CD14-positive monocyte (primary cell): ENCODE data around the gene LTB4R2. TPM values are rescaled to one million over a fixed set of nuclear protein-coding genes. Genes with fewer than 3 reads are reported as not detected.

ENCODE experiments used
- DNase-seq, 3 donors: peaks; one replicate each; pipeline ENCODE4 v3.0.0-alpha.2; 2011 to 2022
- H2AFZ ChIP-seq: 2 replicates; pipeline ENCODE4 v1.6.0; 2012; ENCODE audit warnings: mild to moderate bottlenecking, low read depth, low read length, inconsistent platforms; ENCODE audit not compliant: insufficient read depth, poor library complexity, severe bottlenecking
- H3K27ac ChIP-seq, 2 donors: 1 replicate in 1 of 2; 2 replicates in 1 of 2; pipeline ENCODE4 v1.5.1; 2012 to 2013; ENCODE audit warnings: low read length in 2 of 2, control low read depth in 1 of 2, inconsistent platforms in 1 of 2, low read depth in 1 of 2, mild to moderate bottlenecking in 1 of 2
- H3K27me3 ChIP-seq, 2 donors: one replicate each; pipeline versions ENCODE4 v1.6.0 to v1.6.1; 2011 to 2013; ENCODE audit warnings: low read length in 2 of 2; ENCODE audit not compliant: control insufficient read depth in 2 of 2, insufficient read depth in 2 of 2
- H3K36me3 ChIP-seq, 2 donors: replicated peaks in 1 of 2; 1 replicate in 1 of 2; 2 replicates in 1 of 2; pipeline versions ENCODE4 v1.5.1 to v1.6.1; 2012 to 2013; ENCODE audit warnings: low read length in 2 of 2, control low read depth in 1 of 2, inconsistent platforms in 1 of 2, mild to moderate bottlenecking in 1 of 2; ENCODE audit not compliant: insufficient read depth in 2 of 2, control insufficient read depth in 1 of 2
- H3K4me1 ChIP-seq, 2 donors: 1 replicate in 1 of 2; 2 replicates in 1 of 2; pipeline versions ENCODE4 v1.5.1 to v1.6.1; 2012 to 2013; ENCODE audit warnings: low read length in 2 of 2, control low read depth in 1 of 2, inconsistent platforms in 1 of 2, mild to moderate bottlenecking in 1 of 2, moderate library complexity in 1 of 2; ENCODE audit not compliant: insufficient read depth in 2 of 2, control insufficient read depth in 1 of 2
- H3K4me2 ChIP-seq: replicated peaks from 2 replicates; pipeline ENCODE3; 2012; ENCODE audit warnings: low read length, moderate library complexity, mild to moderate bottlenecking; ENCODE audit not compliant: poor library complexity, severe bottlenecking; ENCODE audit errors: extremely low read depth
- H3K4me3 ChIP-seq, 3 experiments: fragments of 200-600 bp in 1 of 3; sonication (generic) in 1 of 3; replicated peaks in 1 of 3; 1 replicate in 2 of 3; 2 replicates in 1 of 3; pipeline ENCODE4 v1.5.1; 2011 to 2013; ENCODE audit warnings: low read length in 3 of 3, mild to moderate bottlenecking in 3 of 3, control low read depth in 2 of 3, low read depth in 2 of 3, inconsistent platforms in 1 of 3, moderate library complexity in 1 of 3
- H3K79me2 ChIP-seq: 2 replicates; pipeline ENCODE4 v1.6.0; 2012; ENCODE audit warnings: mild to moderate bottlenecking, control low read depth, inconsistent platforms, low read length, moderate library complexity; ENCODE audit not compliant: insufficient read depth
- H3K9ac ChIP-seq: 2 replicates; pipeline ENCODE4 v1.6.0; 2017; ENCODE audit warnings: low read length, mild to moderate bottlenecking; ENCODE audit not compliant: insufficient read depth, poor library complexity, severe bottlenecking
- H3K9me3 ChIP-seq, 2 donors: replicated peaks in 1 of 2; 1 replicate in 1 of 2; 2 replicates in 1 of 2; pipeline versions ENCODE4 v1.5.1 to v1.6.1; 2012 to 2013; ENCODE audit warnings: low read length in 2 of 2, control low read depth in 1 of 2; ENCODE audit not compliant: control insufficient read depth in 1 of 2, insufficient read depth in 1 of 2
- H4K20me1 ChIP-seq: 2 replicates; pipeline ENCODE4 v1.6.0; 2012; ENCODE audit warnings: mild to moderate bottlenecking, low read length, control low read depth, moderate library complexity; ENCODE audit not compliant: insufficient read depth
- H3K27ac Mint-ChIP-seq, 7 donors: one replicate each; pipeline ENCODE4 v1.8.0; 2020; ENCODE audit warnings: mild to moderate bottlenecking in 7 of 7, mixed read lengths in 7 of 7, moderate library complexity in 6 of 7, inconsistent platforms in 2 of 7
- H3K27me3 Mint-ChIP-seq, 3 donors: one replicate each; pipeline ENCODE4 v1.8.0; 2021 to 2022; ENCODE audit warnings: low read depth in 3 of 3, mild to moderate bottlenecking in 3 of 3, mixed read lengths in 3 of 3, moderate library complexity in 3 of 3, inconsistent platforms in 1 of 3
- H3K36me3 Mint-ChIP-seq, 2 donors: one replicate each; pipeline ENCODE4 v1.8.0; 2020; ENCODE audit warnings: mixed read lengths in 2 of 2, inconsistent platforms in 1 of 2, mild to moderate bottlenecking in 1 of 2
- H3K4me1 Mint-ChIP-seq: one replicate; pipeline ENCODE4 v1.8.0; 2020; ENCODE audit warnings: mild to moderate bottlenecking, mixed read lengths
- H3K4me3 Mint-ChIP-seq, 2 donors: one replicate each; pipeline ENCODE4 v1.8.0; 2020; ENCODE audit warnings: mild to moderate bottlenecking in 2 of 2, mixed read lengths in 2 of 2, moderate library complexity in 1 of 2
- H3K9me3 Mint-ChIP-seq, 7 donors: one replicate each; pipeline ENCODE4 v1.8.0; 2020 to 2022; ENCODE audit warnings: mixed read lengths in 7 of 7, mild to moderate bottlenecking in 6 of 7, moderate library complexity in 6 of 7, inconsistent platforms in 2 of 7
- WGBS: methylation state at CpG from one replicate; pipeline ENCODE4 v1.1.5; 2013; ENCODE audit warnings: missing lambda C conversion rate; ENCODE audit not compliant: insufficient coverage; 5-methylcytosine and 5-hydroxymethylcytosine counted together
- intact Hi-C, 2 donors: fragments of 100-400 bp; cut with micrococcal nuclease; formaldehyde crosslinking; loops; one replicate each; pipeline versions ENCODE4 v1.15.0 to v1.15.1; 2023
- polyA plus RNA-seq, 3 donors: library from polyadenylated mRNA; depleted of rRNA in 1 of 3; unstranded in 2 of 3; stranded (reverse) in 1 of 3; fragments of 300-500 nt in 2 of 3; fragments of >200 nt in 1 of 3; fragmentation: Illumina TruSeq in 2 of 3; gene quantifications; 1 replicate in 2 of 3; 2 replicates in 1 of 3; pipeline ENCODE4 v1.2.3, GENCODE V29; 2012 to 2021
- TF ChIP-seq, protein P1 (sequence below): fragments of 200-600 bp; IDR thresholded peaks from one replicate; pipeline ENCODE4 v1.8.0; 2022; ENCODE audit warnings: antibody characterized with exemption, mild to moderate bottlenecking

LTB4R2 gene
- polyA plus RNA-seq, 3 donors, result 2.7 to 25.1 (median 2.9) TPM

DNA sequence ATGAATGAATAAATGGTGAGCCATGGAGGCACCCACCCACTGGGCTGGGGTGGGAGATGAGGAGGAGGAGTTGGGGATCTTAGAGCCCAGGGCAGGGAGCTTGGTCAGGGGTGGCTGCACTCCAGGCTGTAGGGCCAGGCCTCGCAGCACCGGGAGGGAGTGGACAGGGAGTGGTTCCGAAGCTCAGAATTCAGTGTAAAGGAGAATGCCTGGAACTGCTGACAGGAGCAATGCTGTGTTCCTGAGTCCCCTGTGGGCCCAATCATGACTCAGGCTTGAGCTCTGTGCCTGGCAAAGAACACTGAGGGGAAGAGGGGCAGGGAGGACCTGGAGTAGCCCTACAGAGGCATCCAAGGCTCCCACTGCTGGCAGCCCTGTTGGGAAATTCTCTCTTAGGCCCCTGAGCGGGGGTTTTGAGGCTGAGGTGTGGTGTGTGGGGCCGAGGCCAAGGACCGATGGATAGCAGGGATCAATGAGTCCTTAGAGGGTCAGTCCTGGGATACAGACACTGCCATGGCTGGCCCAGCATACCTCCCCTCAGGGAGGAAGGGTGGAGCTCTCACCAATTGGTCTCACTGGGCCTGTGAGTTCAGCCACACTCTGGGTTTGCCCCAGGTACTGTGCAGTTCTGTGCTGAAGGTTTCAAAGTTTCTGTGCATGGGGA is 29.0 kb upstream of the LTB4R2 start:
- H3K4me3 ChIP-seq, result peak overlapping the region in 1 of 3 experiments; percentile 3
- 96% methylated on average over 3 of the region's 6 CpGs for WGBS
- no peaks in the 10 kb centered on the region for H4K20me1 ChIP-seq
- no peak overlapping the region for H3K4me3 Mint-ChIP-seq
- peaks cover 0 to 4% (median 3%) of the 10 kb centered on the region in 3 donors for H3K27me3 Mint-ChIP-seq
- peak overlapping the region in 1 of 2 donors; percentile 98 for H3K27ac ChIP-seq
- H3K9ac ChIP-seq, result no peak overlapping the region
- no peak overlapping the region for H2AFZ ChIP-seq
- no peaks in the 10 kb centered on the region for H3K36me3 ChIP-seq
- H3K27me3 ChIP-seq, result no peaks in the 10 kb centered on the region
- no peak for DNase-seq
- H3K9me3 Mint-ChIP-seq, result peaks cover 0 to 5% (median 0%) of the 10 kb centered on the region in 7 donors
- peak overlapping the region; percentile 15 to 93 (median 83) for H3K27ac Mint-ChIP-seq
- peaks cover 4 to 10% of the 10 kb centered on the region in 2 donors for H3K36me3 Mint-ChIP-seq
- H3K4me1 ChIP-seq, result peaks cover 69 to 70% of the 10 kb centered on the region in 2 donors
- no peak overlapping the region for H3K4me2 ChIP-seq
- peaks cover 71% of the 10 kb centered on the region for H3K4me1 Mint-ChIP-seq
- H3K9me3 ChIP-seq, result no peaks in the 10 kb centered on the region
- TF ChIP-seq, protein P1, sequence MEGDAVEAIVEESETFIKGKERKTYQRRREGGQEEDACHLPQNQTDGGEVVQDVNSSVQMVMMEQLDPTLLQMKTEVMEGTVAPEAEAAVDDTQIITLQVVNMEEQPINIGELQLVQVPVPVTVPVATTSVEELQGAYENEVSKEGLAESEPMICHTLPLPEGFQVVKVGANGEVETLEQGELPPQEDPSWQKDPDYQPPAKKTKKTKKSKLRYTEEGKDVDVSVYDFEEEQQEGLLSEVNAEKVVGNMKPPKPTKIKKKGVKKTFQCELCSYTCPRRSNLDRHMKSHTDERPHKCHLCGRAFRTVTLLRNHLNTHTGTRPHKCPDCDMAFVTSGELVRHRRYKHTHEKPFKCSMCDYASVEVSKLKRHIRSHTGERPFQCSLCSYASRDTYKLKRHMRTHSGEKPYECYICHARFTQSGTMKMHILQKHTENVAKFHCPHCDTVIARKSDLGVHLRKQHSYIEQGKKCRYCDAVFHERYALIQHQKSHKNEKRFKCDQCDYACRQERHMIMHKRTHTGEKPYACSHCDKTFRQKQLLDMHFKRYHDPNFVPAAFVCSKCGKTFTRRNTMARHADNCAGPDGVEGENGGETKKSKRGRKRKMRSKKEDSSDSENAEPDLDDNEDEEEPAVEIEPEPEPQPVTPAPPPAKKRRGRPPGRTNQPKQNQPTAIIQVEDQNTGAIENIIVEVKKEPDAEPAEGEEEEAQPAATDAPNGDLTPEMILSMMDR, result no peak
- intact Hi-C loops, result no loop called here
- H3K79me2 ChIP-seq, result peaks cover 47% of the 10 kb centered on the region

DNA sequence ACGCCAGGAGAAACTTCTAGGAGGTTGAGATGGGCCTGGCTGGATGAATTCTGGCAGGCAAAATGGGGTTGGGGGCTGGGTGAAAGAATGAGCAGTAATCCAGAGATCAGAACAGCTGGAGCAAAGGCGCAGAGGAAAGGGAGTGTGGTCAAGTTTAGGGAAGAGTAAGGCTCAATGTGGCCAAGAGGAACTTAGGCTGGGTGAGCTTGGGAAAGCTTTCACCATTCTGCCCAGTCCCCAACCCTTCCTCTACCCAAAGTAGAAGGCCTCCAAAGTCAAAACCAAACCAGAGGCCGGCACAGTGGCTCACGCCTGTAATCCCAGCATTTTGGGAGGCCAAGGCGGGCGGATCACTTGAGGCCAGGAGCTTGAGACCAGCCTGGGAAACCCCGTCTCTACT is 28.3 kb upstream of the LTB4R2 start:
- 96% methylated on average over 4 of the region's 7 CpGs for WGBS
- Histone ChIP-seq H3K4me2 (no peak overlapping the region), H3K27ac (peak overlapping the region; percentile 38 to 98), H3K9ac (no peak overlapping the region), H3K27me3 (no peaks in the 10 kb centered on the region), H3K79me2 (peaks cover 42% of the 10 kb centered on the region), H3K4me1 (peaks cover 62 to 63% of the 10 kb centered on the region in 2 donors), H3K36me3 (no peaks in the 10 kb centered on the region), H3K9me3 (no peaks in the 10 kb centered on the region), H4K20me1 (no peaks in the 10 kb centered on the region), H3K4me3 (peak overlapping the region in 1 of 3 experiments; percentile 3), H2AFZ (no peak overlapping the region)
- Mint-ChIP-seq H3K4me3 (peak overlapping the region in 1 of 2 donors; percentile 23), H3K27ac (peak overlapping the region; percentile 37 to 93 (median 83)), H3K27me3 (peaks cover 0 to 4% (median 3%) of the 10 kb centered on the region in 3 donors), H3K9me3 (peaks cover 0 to 5% (median 0%) of the 10 kb centered on the region in 7 donors), H3K4me1 (peaks cover 65% of the 10 kb centered on the region), H3K36me3 (peaks cover 8 to 14% of the 10 kb centered on the region in 2 donors)
- peak in 2 of 3 donors; percentile 43 to 52 for DNase-seq
- TF ChIP-seq, protein P1, result no peak
- intact Hi-C loops, result no loop called here
